A673 (cell line): ENCODE results near the gene NEK6. TPM values are rescaled to one million over a fixed set of nuclear protein-coding genes. Genes with fewer than 3 reads are reported as not detected.

Experiments
- BruUV-seq: library from RNA; stranded (reverse); fragments of 400-500 nt; replicated peaks from 2 replicates; lab custom pipeline; 2021; lab: Mats Ljungman, UMichigan
- CTCF ChIA-PET: fragments of 300-600 bp; sonication (Branson Sonifier 250); formaldehyde crosslinking; loops from one replicate; lab custom pipeline; 2022; ENCODE audit warnings: antibody characterized with exemption; lab: Charles Lee
- POLR2A ChIA-PET: fragments of 300-600 bp; sonication (Branson Sonifier 250); formaldehyde crosslinking; loops from one replicate; lab custom pipeline; 2022; ENCODE audit warnings: antibody characterized with exemption; ENCODE audit not compliant: low non-redundant PET; lab: Charles Lee
- DNase-seq: peaks from one replicate; pipeline ENCODE4 v3.0.0-alpha.2; 2015; ENCODE audit warnings: low spot score
- H3K27ac ChIP-seq: fragments of 200-600 bp; sonication (generic); 2 replicates; pipeline ENCODE4 v1.5.1; 2016; ENCODE audit warnings: mixed run types, low read depth, mild to moderate bottlenecking, mixed read lengths, antibody characterized with exemption, low read length; ENCODE audit not compliant: poor library complexity, severe bottlenecking
- H3K27me3 ChIP-seq: fragments of 200-600 bp; sonication (generic); replicated peaks from 2 replicates; pipeline ENCODE4 v1.6.1; 2017; ENCODE audit warnings: mixed run types, low read depth, mild to moderate bottlenecking, mixed read lengths, antibody characterized with exemption, low read length; ENCODE audit not compliant: insufficient read depth, poor library complexity
- H3K36me3 ChIP-seq: fragments of 200-600 bp; sonication (generic); 2 replicates; pipeline ENCODE4 v1.6.1; 2016; ENCODE audit warnings: mixed run types, mild to moderate bottlenecking, mixed read lengths, antibody characterized with exemption, low read length; ENCODE audit not compliant: insufficient read depth, poor library complexity, severe bottlenecking
- H3K4me1 ChIP-seq: fragments of 200-600 bp; sonication (generic); 2 replicates; pipeline ENCODE4 v1.6.1; 2017; ENCODE audit warnings: mixed run types, mild to moderate bottlenecking, mixed read lengths, antibody characterized with exemption, low read length; ENCODE audit not compliant: insufficient read depth, poor library complexity, severe bottlenecking
- H3K4me3 ChIP-seq: fragments of 200-600 bp; sonication (generic); 2 replicates; pipeline ENCODE4 v1.5.1; 2016; ENCODE audit warnings: low read depth, mixed run types, mild to moderate bottlenecking, mixed read lengths, low read length; ENCODE audit not compliant: poor library complexity, severe bottlenecking
- H3K9me3 ChIP-seq: fragments of 200-600 bp; sonication (generic); 2 replicates; pipeline ENCODE4 v1.6.1; 2016; ENCODE audit warnings: mixed run types, low read depth, mild to moderate bottlenecking, mixed read lengths, antibody characterized with exemption, low read length; ENCODE audit not compliant: poor library complexity, severe bottlenecking
- CTCF ChIP-seq: fragments of 300-800, 200-600 bp; sonication (generic); conservative IDR thresholded peaks from 2 replicates; pipeline ENCODE4 v1.5.1; 2017; ENCODE audit warnings: low read depth, mild to moderate bottlenecking, antibody characterized with exemption, low read length, moderate library complexity, mixed read lengths
- EZH2 ChIP-seq: fragments of 200-600 bp; sonication (generic); IDR thresholded peaks from 2 replicates; pipeline ENCODE4 v1.6.1; 2017; ENCODE audit warnings: borderline replicate concordance, low read depth, mild to moderate bottlenecking, mixed read lengths, antibody characterized with exemption, low read length; ENCODE audit not compliant: poor library complexity, severe bottlenecking
- intact Hi-C: fragments of 100-400 bp; cut with micrococcal nuclease; formaldehyde crosslinking; loops from one replicate; pipeline ENCODE4 v1.10.0; 2022; ENCODE audit not compliant: unreplicated experiment
- total RNA-seq: library from RNA; stranded (reverse); gene quantifications from 2 replicates; pipeline ENCODE4 v1.2.3, GENCODE V29; 2021

The NEK6 gene
- total RNA-seq, 1 experiment from 2014 or later: 23.3 TPM

- POLR2A ChIA-PET: no interaction called here
- BruUV-seq: no TSS peak
Observed at GRCh38 chr9:124209774-124210173, 48.0 kb upstream of the NEK6 start.

GRCh38 chr9:124210697-124211096, 47.1 kb upstream of the NEK6 start:
- DNase-seq: no peak
- POLR2A ChIA-PET: no interaction called here
- no peaks in the 10 kb centered on the region for H3K9me3 ChIP-seq
- no peak overlapping the region for H3K4me3 ChIP-seq
- no TSS peak for BruUV-seq
- CTCF ChIA-PET: no interaction called here
- TF ChIP-seq CTCF (no peak), EZH2 (no peak)
- no peaks in the 10 kb centered on the region for H3K4me1 ChIP-seq
- H3K36me3 ChIP-seq: no peaks in the 10 kb centered on the region
- H3K27ac ChIP-seq: no peak overlapping the region
- no peaks in the 10 kb centered on the region for H3K27me3 ChIP-seq
- intact Hi-C loops: no loop called here

More at GRCh38 chr9:124209774-124210173, 48.0 kb upstream of the NEK6 start:
- Histone ChIP-seq H3K27ac (no peak overlapping the region), H3K4me3 (no peak overlapping the region), H3K9me3 (no peaks in the 10 kb centered on the region), H3K27me3 (no peaks in the 10 kb centered on the region), H3K4me1 (no peaks in the 10 kb centered on the region), H3K36me3 (no peaks in the 10 kb centered on the region)
- no peak for DNase-seq
- TF ChIP-seq CTCF (no peak), EZH2 (no peak)
- CTCF ChIA-PET: no interaction called here
- intact Hi-C loops: no loop called here

- H3K4me3 ChIP-seq: no peak overlapping the region
- POLR2A ChIA-PET: no interaction called here
- no peak overlapping the region for H3K27ac ChIP-seq
- intact Hi-C loops: no loop called here
- no peak for TF ChIP-seq EZH2
- no peaks in the 10 kb centered on the region for H3K4me1 ChIP-seq
- H3K9me3 ChIP-seq: no peaks in the 10 kb centered on the region
- H3K27me3 ChIP-seq: no peaks in the 10 kb centered on the region
- no peaks in the 10 kb centered on the region for H3K36me3 ChIP-seq
- CTCF ChIA-PET: no interaction called here
- BruUV-seq: no TSS peak
- DNase-seq: no peak
Observed at GRCh38 chr9:124212381-124213050, 45.2 kb upstream of the NEK6 start.

GRCh38 chr9:124213396-124213795, 44.4 kb upstream of the NEK6 start:
- no TSS peak for BruUV-seq
- no peak for DNase-seq
- ChIA-PET CTCF (no interaction called here), POLR2A (no interaction called here)
- intact Hi-C loops: no loop called here
- no peak overlapping the region for H3K27ac ChIP-seq
- no peak for TF ChIP-seq EZH2
- TF ChIP-seq CTCF: no peak
- no peaks in the 10 kb centered on the region for H3K4me1 ChIP-seq
- no peak overlapping the region for H3K4me3 ChIP-seq
- no peaks in the 10 kb centered on the region for H3K27me3 ChIP-seq
- H3K9me3 ChIP-seq: no peaks in the 10 kb centered on the region
- no peaks in the 10 kb centered on the region for H3K36me3 ChIP-seq
